NCI-H510A treated with DMSO at 0.1 percent for 48 hours (cell line): ENCODE measurements around the gene CHRNE.

Source experiments
- DNase-seq: peaks from one replicate; lab custom pipeline; 2025; lab: John Stamatoyannopoulos, UW

The CHRNE gene

GRCh38 chr17:4903051-4903818 lies at the start of gene CHRNE:
Gene CHRNE (minus strand): TSS chr17:4903098. CDS start chr17:4903063, 35 bp downstream.
- peak; percentile 90 for DNase-seq

- no peak for DNase-seq
Observed at GRCh38 chr17:4951486-4951885, 48.6 kb upstream of the CHRNE start.

GRCh38 chr17:4950746-4951204 lies 47.9 kb upstream of the CHRNE start, which contains the start of gene ENO3:
Gene ENO3 (plus strand): TSS chr17:4951119. CDS start chr17:4951830, 711 bp downstream.
- peak; percentile 80 for DNase-seq

GRCh38 chr17:4950075-4950745 lies 47.3 kb upstream of the CHRNE start:
- peak; percentile 42 for DNase-seq

- peak; percentile 64 for DNase-seq
Observed at GRCh38 chr17:4949321-4950074, 46.6 kb upstream of the CHRNE start.

- peak; percentile 98 for DNase-seq
Observed at GRCh38 chr17:4948931-4949320, 46.0 kb upstream of the CHRNE start.

GRCh38 chr17:4948166-4948930 lies 45.5 kb upstream of the CHRNE start, which contains the start of gene PFN1:
Gene PFN1 (minus strand): TSS chr17:4948530. CDS start chr17:4948394, 136 bp downstream.
- peak; percentile 93 for DNase-seq

GRCh38 chr17:4947411-4948165 lies 44.7 kb upstream of the CHRNE start:
- peak; percentile 19 for DNase-seq

GRCh38 chr17:4947010-4947410 lies 44.1 kb upstream of the CHRNE start:
- no peak for DNase-seq

GRCh38 chr17:4946312-4946976 lies 43.5 kb upstream of the CHRNE start:
- no peak for DNase-seq

GRCh38 chr17:4945944-4946280 lies 43.0 kb upstream of the CHRNE start:
- DNase-seq, result no peak

GRCh38 chr17:4945176-4945943 lies 42.5 kb upstream of the CHRNE start:
- DNase-seq, result no peak

GRCh38 chr17:4944554-4945175 lies 41.8 kb upstream of the CHRNE start:
- no peak for DNase-seq

- no peak for DNase-seq
Observed at GRCh38 chr17:4944163-4944553, 41.3 kb upstream of the CHRNE start.

GRCh38 chr17:4942760-4943508 lies 40.0 kb upstream of the CHRNE start:
- no peak for DNase-seq

GRCh38 chr17:4941319-4941610 lies 38.4 kb upstream of the CHRNE start:
- DNase-seq, result no peak

GRCh38 chr17:4940555-4941318 lies 37.8 kb upstream of the CHRNE start:
- no peak for DNase-seq
